ENCODE data around the gene KIAA0930.

DNA sequence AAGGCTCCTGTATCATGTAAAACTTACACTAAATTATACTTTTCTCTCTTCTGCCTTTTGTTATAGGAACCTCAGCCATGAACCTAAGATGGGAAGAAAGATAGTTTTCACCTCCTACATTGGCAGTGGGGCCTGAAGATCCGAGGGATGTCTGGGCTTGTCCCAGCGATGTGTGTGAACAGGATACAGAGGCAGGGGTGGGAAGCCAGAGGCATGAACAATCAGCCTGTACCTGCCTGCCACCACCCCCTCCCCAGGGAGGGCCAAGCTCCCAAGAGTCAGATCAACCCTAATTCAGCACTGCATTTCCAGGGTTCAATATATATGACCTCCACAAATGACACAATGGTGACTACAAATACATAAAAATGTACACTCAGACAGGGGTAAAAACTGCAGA is 9.4 kb downstream of the KIAA0930 start:
- TF ChIP-seq, protein P1, sequence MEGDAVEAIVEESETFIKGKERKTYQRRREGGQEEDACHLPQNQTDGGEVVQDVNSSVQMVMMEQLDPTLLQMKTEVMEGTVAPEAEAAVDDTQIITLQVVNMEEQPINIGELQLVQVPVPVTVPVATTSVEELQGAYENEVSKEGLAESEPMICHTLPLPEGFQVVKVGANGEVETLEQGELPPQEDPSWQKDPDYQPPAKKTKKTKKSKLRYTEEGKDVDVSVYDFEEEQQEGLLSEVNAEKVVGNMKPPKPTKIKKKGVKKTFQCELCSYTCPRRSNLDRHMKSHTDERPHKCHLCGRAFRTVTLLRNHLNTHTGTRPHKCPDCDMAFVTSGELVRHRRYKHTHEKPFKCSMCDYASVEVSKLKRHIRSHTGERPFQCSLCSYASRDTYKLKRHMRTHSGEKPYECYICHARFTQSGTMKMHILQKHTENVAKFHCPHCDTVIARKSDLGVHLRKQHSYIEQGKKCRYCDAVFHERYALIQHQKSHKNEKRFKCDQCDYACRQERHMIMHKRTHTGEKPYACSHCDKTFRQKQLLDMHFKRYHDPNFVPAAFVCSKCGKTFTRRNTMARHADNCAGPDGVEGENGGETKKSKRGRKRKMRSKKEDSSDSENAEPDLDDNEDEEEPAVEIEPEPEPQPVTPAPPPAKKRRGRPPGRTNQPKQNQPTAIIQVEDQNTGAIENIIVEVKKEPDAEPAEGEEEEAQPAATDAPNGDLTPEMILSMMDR (IDR thresholded peaks at IDR 0.05) = no peak
- TF ChIP-seq POLR2A (IDR thresholded peaks at IDR 0.05) = no peak
